ENCODE results near the gene KSR1.

KSR1 gene

DNA sequence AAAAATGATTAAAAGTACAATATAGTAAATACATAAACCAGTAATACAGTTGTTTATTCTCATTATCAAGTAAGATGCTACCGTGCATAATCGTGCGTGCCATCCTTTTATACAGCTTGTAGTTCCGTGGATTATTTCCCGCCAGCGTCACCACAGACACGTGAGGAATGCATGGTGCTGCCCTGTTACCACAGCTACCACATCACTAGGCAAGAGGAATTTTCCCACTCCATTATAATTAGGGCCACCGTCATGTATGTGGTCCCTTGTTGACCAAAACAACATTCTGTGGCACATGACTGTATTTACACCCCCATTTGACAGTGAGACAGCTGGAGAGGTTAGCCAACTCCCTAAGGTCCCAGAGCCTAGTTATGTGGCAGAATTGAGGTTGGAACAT is 144.2 kb downstream of the KSR1 start:
- H3K27ac ChIP-seq (ENCODE audit: low read depth, low read length) = no peak overlapping the region
- no peaks in the 10 kb centered on the region for H3K36me3 ChIP-seq (ENCODE audit: control insufficient read depth, insufficient read depth, low read length)
- H3K4me3 ChIP-seq (ENCODE audit: low read length) = no peak overlapping the region

DNA sequence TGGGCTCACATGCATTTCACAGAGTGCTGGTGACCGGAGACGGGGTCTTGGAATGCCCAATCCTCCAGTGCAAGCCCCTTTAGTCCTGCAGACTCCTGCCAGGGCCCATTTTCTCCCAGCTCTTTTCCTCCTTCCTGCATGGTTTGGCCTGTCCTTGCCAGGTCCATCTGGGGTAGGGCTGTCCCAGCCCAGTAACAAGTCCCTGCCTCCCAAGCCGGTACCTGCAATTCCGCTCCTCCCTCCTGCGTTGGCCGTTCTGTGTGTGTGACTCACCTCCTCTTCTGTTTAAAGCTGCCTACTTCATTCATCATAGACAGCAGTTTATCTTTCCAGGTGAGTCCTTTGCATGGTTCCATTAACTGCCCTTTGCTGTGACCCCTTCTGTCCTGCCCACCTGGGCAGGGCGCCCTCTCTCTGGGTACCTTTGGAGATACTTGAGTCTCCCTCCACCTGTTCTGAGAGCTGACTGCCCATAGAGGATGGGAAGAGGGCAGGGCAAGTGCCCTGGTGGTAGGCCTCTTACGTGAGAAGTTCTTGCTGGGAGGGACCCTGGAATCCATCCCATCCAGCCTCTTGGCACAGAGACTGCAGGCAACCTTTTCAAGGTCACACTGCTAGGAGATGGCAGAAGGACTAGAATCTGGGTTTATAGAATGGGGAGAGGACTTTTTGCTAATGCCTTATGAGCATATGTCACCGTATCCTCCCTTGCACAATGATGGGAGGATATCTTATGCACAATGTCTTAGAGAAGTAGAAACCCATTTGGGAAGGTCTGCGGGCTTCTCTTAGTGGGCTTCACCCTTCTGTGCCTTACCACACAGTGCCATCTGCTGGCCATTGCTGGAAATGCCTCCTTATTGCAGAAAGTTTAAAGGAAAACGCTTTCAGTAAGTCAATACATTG is 145.1 kb downstream of the KSR1 start:
- Histone ChIP-seq H3K9ac (ENCODE audit: low read length) (no peak overlapping the region), H3K27ac (ENCODE audit: low read depth, low read length) (no peak overlapping the region), H3K27me3 (ENCODE audit: control insufficient read depth, insufficient read depth, low read length) (no peaks in the 10 kb centered on the region)

More for the DNA sequence above, 144.2 kb downstream of the KSR1 start:
- H3K9ac ChIP-seq (ENCODE audit: low read length) = no peak overlapping the region
- no peaks in the 10 kb centered on the region for H3K4me1 ChIP-seq (ENCODE audit: control insufficient read depth, insufficient read depth, low read length)
- no peaks in the 10 kb centered on the region for H3K27me3 ChIP-seq (ENCODE audit: control insufficient read depth, insufficient read depth, low read length)

DNA sequence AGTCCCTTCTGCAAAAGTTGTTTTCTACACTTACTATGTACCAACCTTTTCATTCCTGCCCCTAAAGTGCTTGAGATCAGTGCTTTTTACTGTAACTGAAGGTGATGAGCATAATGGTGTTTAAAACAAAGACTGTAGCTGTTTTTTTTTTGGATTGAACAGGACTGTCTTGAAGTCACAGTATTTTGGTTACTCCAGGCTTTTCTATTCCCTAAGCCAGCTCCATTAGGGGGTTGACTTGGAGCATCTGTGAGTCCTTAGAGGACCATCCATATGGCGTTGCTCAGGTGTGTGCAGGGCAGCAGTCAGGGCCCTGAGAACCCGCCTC is 145.7 kb downstream of the KSR1 start:
- Histone ChIP-seq H3K4me3 (ENCODE audit: low read length) (no peak overlapping the region), H3K4me1 (ENCODE audit: control insufficient read depth, insufficient read depth, low read length) (no peaks in the 10 kb centered on the region), H3K9ac (ENCODE audit: low read length) (no peak overlapping the region), H3K27me3 (ENCODE audit: control insufficient read depth, insufficient read depth, low read length) (no peaks in the 10 kb centered on the region), H3K36me3 (ENCODE audit: control insufficient read depth, insufficient read depth, low read length) (peaks cover 4% of the 10 kb centered on the region), H3K27ac (ENCODE audit: low read depth, low read length) (no peak overlapping the region)

More for the DNA sequence above, 145.1 kb downstream of the KSR1 start:
- Histone ChIP-seq H3K4me3 (ENCODE audit: low read length) (no peak overlapping the region), H3K36me3 (ENCODE audit: control insufficient read depth, insufficient read depth, low read length) (peaks cover 3% of the 10 kb centered on the region), H3K4me1 (ENCODE audit: control insufficient read depth, insufficient read depth, low read length) (no peaks in the 10 kb centered on the region)

DNA sequence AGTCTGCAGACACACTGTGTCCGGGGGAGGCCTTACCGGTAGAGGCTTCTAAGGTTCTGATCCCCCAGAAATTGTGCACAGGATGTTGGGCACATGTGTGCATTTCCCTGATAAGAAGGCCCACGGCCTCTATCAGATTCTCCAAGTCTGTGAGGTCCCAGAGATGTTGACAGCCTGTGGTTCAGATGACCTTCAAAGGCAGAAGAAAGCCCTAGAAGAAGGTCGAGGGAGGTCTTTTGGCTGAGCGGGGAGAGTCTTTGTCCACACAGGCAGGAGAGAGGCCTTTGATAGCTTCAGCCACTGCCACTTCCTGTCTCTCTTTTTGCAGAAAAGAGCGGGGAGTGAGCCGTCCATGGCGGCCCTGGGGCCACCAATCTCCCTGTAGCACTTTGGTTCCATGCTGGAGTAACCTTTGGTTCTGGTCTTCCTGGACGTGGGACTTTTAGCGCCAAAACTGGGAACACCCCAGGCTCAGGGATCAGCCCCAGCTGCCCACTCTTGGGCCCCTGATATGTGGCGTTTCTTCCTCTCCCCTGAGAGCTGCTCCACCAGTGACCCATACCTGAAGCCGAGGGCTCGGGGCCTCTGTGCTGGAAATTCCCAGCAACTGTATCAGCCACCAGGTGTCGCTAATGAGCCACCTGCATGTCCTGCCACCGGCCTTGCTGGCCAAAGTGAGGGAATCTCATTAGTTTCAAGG is 146.6 kb downstream of the KSR1 start:
- no peak overlapping the region for H3K4me3 ChIP-seq (ENCODE audit: low read length)
- no peak overlapping the region for H3K27ac ChIP-seq (ENCODE audit: low read depth, low read length)
- H3K9ac ChIP-seq (ENCODE audit: low read length) = no peak overlapping the region
- peaks cover 4% of the 10 kb centered on the region for H3K36me3 ChIP-seq (ENCODE audit: control insufficient read depth, insufficient read depth, low read length)
- no peaks in the 10 kb centered on the region for H3K4me1 ChIP-seq (ENCODE audit: control insufficient read depth, insufficient read depth, low read length)
- H3K27me3 ChIP-seq (ENCODE audit: control insufficient read depth, insufficient read depth, low read length) = no peaks in the 10 kb centered on the region

GRCh38 chr17:27603421-27603770 is 147.1 kb downstream of the KSR1 start:
- Histone ChIP-seq H3K27me3 (ENCODE audit: control insufficient read depth, insufficient read depth, low read length) (no peaks in the 10 kb centered on the region), H3K4me1 (ENCODE audit: control insufficient read depth, insufficient read depth, low read length) (no peaks in the 10 kb centered on the region), H3K36me3 (ENCODE audit: control insufficient read depth, insufficient read depth, low read length) (peaks cover 4% of the 10 kb centered on the region), H3K4me3 (ENCODE audit: low read length) (no peak overlapping the region), H3K27ac (ENCODE audit: low read depth, low read length) (no peak overlapping the region), H3K9ac (ENCODE audit: low read length) (no peak overlapping the region)

DNA sequence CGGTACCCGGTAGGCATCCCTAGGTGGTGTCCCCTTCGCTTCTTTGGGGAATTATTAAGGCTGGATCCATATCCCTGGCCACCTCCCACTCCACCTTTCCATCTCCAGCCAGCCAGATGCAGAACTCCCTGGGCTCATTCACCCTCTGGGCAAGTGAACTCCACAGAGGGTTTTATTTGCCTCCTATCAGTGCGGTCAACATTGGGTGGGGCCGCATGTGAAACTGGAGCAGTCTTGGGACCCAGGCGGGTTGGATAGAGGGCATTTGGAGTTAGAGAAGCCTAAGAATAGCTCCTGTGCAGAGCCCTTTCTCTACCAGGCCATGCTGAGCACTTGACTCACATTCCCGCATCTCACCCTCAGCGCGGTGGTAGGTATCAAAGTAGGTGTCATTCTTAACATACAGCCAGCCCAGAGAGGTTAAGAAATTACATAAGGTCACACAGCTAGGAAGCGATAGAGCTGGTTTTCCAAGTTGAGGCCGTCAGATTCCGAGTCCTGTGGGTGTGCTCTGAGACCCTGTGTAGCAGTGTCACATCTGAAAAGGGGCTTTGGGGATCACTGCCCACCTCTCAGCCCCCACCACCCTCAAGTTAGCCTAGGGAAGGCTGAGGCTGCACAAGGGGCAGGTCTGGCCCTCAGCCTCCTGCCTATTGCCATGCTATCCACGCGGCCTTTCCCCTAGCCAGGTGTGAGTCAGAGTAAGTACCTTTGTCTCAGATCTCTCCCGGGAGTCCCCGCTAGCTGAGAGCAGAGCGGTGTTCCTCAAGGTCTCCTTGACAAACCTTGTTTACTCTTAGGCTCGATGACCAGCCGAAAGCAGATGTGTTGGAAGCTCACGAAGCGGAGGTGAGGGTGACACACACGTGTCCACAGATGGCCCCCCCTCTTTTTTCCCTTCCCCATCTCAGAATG is 147.9 kb downstream of the KSR1 start:
- H3K36me3 ChIP-seq (ENCODE audit: control insufficient read depth, insufficient read depth, low read length) = peaks cover 4% of the 10 kb centered on the region

DNA sequence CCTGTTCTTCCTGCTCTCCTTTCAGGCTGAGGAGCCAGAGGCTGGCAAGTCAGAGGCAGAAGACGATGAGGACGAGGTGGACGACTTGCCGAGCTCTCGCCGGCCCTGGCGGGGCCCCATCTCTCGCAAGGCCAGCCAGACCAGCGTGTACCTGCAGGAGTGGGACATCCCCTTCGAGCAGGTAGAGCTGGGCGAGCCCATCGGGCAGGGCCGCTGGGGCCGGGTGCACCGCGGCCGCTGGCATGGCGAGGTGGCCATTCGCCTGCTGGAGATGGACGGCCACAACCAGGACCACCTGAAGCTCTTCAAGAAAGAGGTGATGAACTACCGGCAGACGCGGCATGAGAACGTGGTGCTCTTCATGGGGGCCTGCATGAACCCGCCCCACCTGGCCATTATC is 149.2 kb downstream of the KSR1 start:
- H3K36me3 ChIP-seq (ENCODE audit: control insufficient read depth, insufficient read depth, low read length) = peaks cover 4% of the 10 kb centered on the region
- no peaks in the 10 kb centered on the region for H3K27me3 ChIP-seq (ENCODE audit: control insufficient read depth, insufficient read depth, low read length)
- no peaks in the 10 kb centered on the region for H3K4me1 ChIP-seq (ENCODE audit: control insufficient read depth, insufficient read depth, low read length)

More for the DNA sequence above, 147.9 kb downstream of the KSR1 start:
- Histone ChIP-seq H3K4me1 (ENCODE audit: control insufficient read depth, insufficient read depth, low read length) (no peaks in the 10 kb centered on the region), H3K9ac (ENCODE audit: low read length) (no peak overlapping the region), H3K27me3 (ENCODE audit: control insufficient read depth, insufficient read depth, low read length) (no peaks in the 10 kb centered on the region), H3K4me3 (ENCODE audit: low read length) (no peak overlapping the region), H3K27ac (ENCODE audit: low read depth, low read length) (no peak overlapping the region)

GRCh38 chr17:27607521-27608091 is 151.4 kb downstream of the KSR1 start:
- no peaks in the 10 kb centered on the region for H3K27me3 ChIP-seq (ENCODE audit: control insufficient read depth, insufficient read depth, low read length)
- H3K4me3 ChIP-seq (ENCODE audit: low read length) = no peak overlapping the region
- peaks cover 4% of the 10 kb centered on the region for H3K36me3 ChIP-seq (ENCODE audit: control insufficient read depth, insufficient read depth, low read length)
- no peak overlapping the region for H3K27ac ChIP-seq (ENCODE audit: low read depth, low read length)
- no peaks in the 10 kb centered on the region for H3K4me1 ChIP-seq (ENCODE audit: control insufficient read depth, insufficient read depth, low read length)
- no peak overlapping the region for H3K9ac ChIP-seq (ENCODE audit: low read length)

More for the DNA sequence above, 149.2 kb downstream of the KSR1 start:
- H3K27ac ChIP-seq (ENCODE audit: low read depth, low read length) = no peak overlapping the region
- no peak overlapping the region for H3K9ac ChIP-seq (ENCODE audit: low read length)
- no peak overlapping the region for H3K4me3 ChIP-seq (ENCODE audit: low read length)

GRCh38 chr17:27608328-27609230 is 152.3 kb downstream of the KSR1 start:
- no peaks in the 10 kb centered on the region for H3K27me3 ChIP-seq (ENCODE audit: control insufficient read depth, insufficient read depth, low read length)
- H3K27ac ChIP-seq (ENCODE audit: low read depth, low read length) = no peak overlapping the region
- H3K4me1 ChIP-seq (ENCODE audit: control insufficient read depth, insufficient read depth, low read length) = no peaks in the 10 kb centered on the region
- no peak overlapping the region for H3K4me3 ChIP-seq (ENCODE audit: low read length)
- H3K36me3 ChIP-seq (ENCODE audit: control insufficient read depth, insufficient read depth, low read length) = peaks cover 4% of the 10 kb centered on the region
- no peak overlapping the region for H3K9ac ChIP-seq (ENCODE audit: low read length)

GRCh38 chr17:27609611-27610303 is 153.5 kb downstream of the KSR1 start:
- Histone ChIP-seq H3K4me3 (ENCODE audit: low read length) (no peak overlapping the region), H3K36me3 (ENCODE audit: control insufficient read depth, insufficient read depth, low read length) (peaks cover 4% of the 10 kb centered on the region), H3K27ac (ENCODE audit: low read depth, low read length) (no peak overlapping the region), H3K4me1 (ENCODE audit: control insufficient read depth, insufficient read depth, low read length) (no peaks in the 10 kb centered on the region), H3K9ac (ENCODE audit: low read length) (no peak overlapping the region), H3K27me3 (ENCODE audit: control insufficient read depth, insufficient read depth, low read length) (no peaks in the 10 kb centered on the region)

DNA sequence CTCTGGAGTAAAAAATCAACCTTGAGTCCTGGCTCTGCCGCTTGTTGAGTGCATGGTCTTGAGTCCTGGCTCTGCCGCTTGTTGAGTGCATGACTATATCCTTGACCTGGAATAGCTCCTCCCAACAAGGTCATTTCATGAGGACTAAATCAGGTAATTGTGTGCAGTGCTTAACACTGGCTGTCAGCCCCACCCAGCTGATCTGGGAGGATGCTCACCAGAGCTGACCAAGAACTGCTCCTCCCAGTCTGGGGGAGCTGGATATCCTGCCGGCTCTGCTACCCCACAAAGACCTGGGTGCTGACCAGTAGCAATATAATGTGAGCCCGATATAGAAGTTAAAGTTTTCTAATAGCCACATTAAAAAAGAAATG is 154.0 kb downstream of the KSR1 start:
- no peak overlapping the region for H3K27ac ChIP-seq (ENCODE audit: low read depth, low read length)
- H3K4me1 ChIP-seq (ENCODE audit: control insufficient read depth, insufficient read depth, low read length) = no peaks in the 10 kb centered on the region
- no peaks in the 10 kb centered on the region for H3K27me3 ChIP-seq (ENCODE audit: control insufficient read depth, insufficient read depth, low read length)
- peaks cover 4% of the 10 kb centered on the region for H3K36me3 ChIP-seq (ENCODE audit: control insufficient read depth, insufficient read depth, low read length)
- H3K4me3 ChIP-seq (ENCODE audit: low read length) = no peak overlapping the region
- H3K9ac ChIP-seq (ENCODE audit: low read length) = no peak overlapping the region
